GM19468 (cell line): ENCODE measurements around the gene SPATA2.
"Not testable (repeated sequence)": the region's sequence is repeated elsewhere in the genome, so short reads cannot be mapped to it uniquely, and the experiment has no call there.

Experiments
- ATAC-seq: cut with Tn5 transposase; IDR thresholded peaks from one replicate; pipeline ENCODE4 v1.9.1; 2021; ENCODE audit warnings: mild to moderate bottlenecking, moderate library complexity, moderate number of reproducible peaks; ENCODE audit not compliant: unreplicated experiment; ENCODE audit errors: extremely low read depth

The SPATA2 gene

GRCh38 chr20:49863666-49864065 is 51.7 kb downstream of the SPATA2 start:
- ATAC-seq: no peak

GRCh38 chr20:49862607-49863200 is 52.6 kb downstream of the SPATA2 start:
- no peak for ATAC-seq

- ATAC-seq: not testable (repeated sequence)
Measured at GRCh38 chr20:49861232-49861631, 54.1 kb downstream of the SPATA2 start.

- ATAC-seq: no peak
Measured at GRCh38 chr20:49859807-49860206, 55.5 kb downstream of the SPATA2 start.

GRCh38 chr20:49859011-49859410 is 56.3 kb downstream of the SPATA2 start:
- ATAC-seq: no peak

GRCh38 chr20:49858076-49858585 is 57.2 kb downstream of the SPATA2 start:
- ATAC-seq: no peak

- ATAC-seq: no peak
Measured at GRCh38 chr20:49856904-49857303, 58.4 kb downstream of the SPATA2 start.

GRCh38 chr20:49854190-49854875 is 61.0 kb downstream of the SPATA2 start:
- no peak for ATAC-seq

- ATAC-seq: no peak
Measured at GRCh38 chr20:49853640-49854039, 61.7 kb downstream of the SPATA2 start.
